HEK293 (cell line): ENCODE measurements around the gene POU5F1.

ENCODE experiments used
- GLIS2 ChIP-seq: fragments of 450-650 bp; formaldehyde crosslinking; IDR thresholded peaks from 2 replicates; pipeline ENCODE4 v1.5.1; 2016; ENCODE audit warnings: missing biosample characterization, missing genetic modification characterization
- RBAK ChIP-seq: fragments of 450-650 bp; formaldehyde crosslinking; IDR thresholded peaks from 2 replicates; pipeline ENCODE4 v1.5.1; 2016; ENCODE audit warnings: missing biosample characterization, missing genetic modification characterization
- ZBTB20 ChIP-seq: fragments of 450-650 bp; formaldehyde crosslinking; IDR thresholded peaks from 2 replicates; pipeline ENCODE4 v1.5.1; 2016; ENCODE audit warnings: missing biosample characterization, missing genetic modification characterization
- ZNF626 ChIP-seq: fragments of 450-650 bp; sonication (Bioruptor Pico); formaldehyde crosslinking; IDR thresholded peaks from 2 replicates; pipeline ENCODE4 v1.5.1; 2018; ENCODE audit warnings: missing biosample characterization, missing genetic modification characterization, inconsistent platforms
- TF ChIP-seq, protein P1 (sequence below): fragments of 450-650 bp; formaldehyde crosslinking; IDR thresholded peaks from 2 replicates; pipeline ENCODE4 v1.5.1; 2016; ENCODE audit warnings: missing biosample characterization, missing genetic modification characterization
- TF ChIP-seq, protein P2 (sequence below): fragments of 450-650 bp; formaldehyde crosslinking; IDR thresholded peaks from 2 replicates; pipeline ENCODE4 v1.5.1; 2016; ENCODE audit warnings: missing biosample characterization, missing genetic modification characterization

DNA sequence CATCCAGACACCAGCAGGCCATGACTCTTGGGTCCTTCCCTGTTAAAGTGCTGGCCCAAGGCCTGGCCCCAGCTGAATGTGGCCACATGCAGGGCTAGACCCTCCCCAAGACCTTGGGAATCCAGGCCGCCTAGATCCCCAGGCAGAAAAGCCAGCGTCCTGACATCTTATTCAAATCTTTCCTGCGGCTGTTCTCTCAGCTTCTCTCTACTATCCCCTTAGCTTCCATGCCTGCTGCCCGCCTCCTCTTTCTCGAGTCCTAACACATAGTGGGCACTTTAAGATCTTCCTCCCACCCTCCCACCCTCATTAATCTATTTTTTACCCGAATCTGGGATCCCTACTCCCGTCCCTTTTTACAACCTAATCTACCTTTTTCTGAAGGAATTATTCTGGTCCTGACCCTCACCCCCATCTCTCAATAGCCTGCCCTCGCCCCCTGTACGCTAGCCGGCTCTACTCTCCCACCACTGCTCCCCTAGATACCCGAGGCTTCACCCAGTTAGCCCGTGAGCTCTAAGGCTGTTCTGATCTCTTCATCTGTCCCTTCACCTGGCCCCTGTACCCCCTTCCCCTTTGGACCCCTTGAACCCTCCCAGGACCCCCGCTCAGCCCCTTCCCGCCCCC lies 12.9 kb downstream of the POU5F1 start, which contains the start of gene CCHCR1:
- TF ChIP-seq ZNF626 (tag by site-specific recombination): no peak
- TF ChIP-seq, protein P1, sequence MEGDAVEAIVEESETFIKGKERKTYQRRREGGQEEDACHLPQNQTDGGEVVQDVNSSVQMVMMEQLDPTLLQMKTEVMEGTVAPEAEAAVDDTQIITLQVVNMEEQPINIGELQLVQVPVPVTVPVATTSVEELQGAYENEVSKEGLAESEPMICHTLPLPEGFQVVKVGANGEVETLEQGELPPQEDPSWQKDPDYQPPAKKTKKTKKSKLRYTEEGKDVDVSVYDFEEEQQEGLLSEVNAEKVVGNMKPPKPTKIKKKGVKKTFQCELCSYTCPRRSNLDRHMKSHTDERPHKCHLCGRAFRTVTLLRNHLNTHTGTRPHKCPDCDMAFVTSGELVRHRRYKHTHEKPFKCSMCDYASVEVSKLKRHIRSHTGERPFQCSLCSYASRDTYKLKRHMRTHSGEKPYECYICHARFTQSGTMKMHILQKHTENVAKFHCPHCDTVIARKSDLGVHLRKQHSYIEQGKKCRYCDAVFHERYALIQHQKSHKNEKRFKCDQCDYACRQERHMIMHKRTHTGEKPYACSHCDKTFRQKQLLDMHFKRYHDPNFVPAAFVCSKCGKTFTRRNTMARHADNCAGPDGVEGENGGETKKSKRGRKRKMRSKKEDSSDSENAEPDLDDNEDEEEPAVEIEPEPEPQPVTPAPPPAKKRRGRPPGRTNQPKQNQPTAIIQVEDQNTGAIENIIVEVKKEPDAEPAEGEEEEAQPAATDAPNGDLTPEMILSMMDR: no peak
- TF ChIP-seq, protein P2, sequence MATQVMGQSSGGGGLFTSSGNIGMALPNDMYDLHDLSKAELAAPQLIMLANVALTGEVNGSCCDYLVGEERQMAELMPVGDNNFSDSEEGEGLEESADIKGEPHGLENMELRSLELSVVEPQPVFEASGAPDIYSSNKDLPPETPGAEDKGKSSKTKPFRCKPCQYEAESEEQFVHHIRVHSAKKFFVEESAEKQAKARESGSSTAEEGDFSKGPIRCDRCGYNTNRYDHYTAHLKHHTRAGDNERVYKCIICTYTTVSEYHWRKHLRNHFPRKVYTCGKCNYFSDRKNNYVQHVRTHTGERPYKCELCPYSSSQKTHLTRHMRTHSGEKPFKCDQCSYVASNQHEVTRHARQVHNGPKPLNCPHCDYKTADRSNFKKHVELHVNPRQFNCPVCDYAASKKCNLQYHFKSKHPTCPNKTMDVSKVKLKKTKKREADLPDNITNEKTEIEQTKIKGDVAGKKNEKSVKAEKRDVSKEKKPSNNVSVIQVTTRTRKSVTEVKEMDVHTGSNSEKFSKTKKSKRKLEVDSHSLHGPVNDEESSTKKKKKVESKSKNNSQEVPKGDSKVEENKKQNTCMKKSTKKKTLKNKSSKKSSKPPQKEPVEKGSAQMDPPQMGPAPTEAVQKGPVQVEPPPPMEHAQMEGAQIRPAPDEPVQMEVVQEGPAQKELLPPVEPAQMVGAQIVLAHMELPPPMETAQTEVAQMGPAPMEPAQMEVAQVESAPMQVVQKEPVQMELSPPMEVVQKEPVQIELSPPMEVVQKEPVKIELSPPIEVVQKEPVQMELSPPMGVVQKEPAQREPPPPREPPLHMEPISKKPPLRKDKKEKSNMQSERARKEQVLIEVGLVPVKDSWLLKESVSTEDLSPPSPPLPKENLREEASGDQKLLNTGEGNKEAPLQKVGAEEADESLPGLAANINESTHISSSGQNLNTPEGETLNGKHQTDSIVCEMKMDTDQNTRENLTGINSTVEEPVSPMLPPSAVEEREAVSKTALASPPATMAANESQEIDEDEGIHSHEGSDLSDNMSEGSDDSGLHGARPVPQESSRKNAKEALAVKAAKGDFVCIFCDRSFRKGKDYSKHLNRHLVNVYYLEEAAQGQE (tag by site-specific recombination): no peak
- TF ChIP-seq ZBTB20 (tag by site-specific recombination): no peak
- TF ChIP-seq RBAK: no peak
- peak; percentile 95 for TF ChIP-seq GLIS2 (tag by site-specific recombination)
